Fibroblast of skin of right biceps (primary cell): ENCODE measurements around the gene SORCS3.

Experiments
- DNase-seq: peaks from one replicate; pipeline ENCODE4 v3.0.0-alpha.2; 2013

The SORCS3 gene

GRCh38 chr10:104641187-104641936 is at the start of gene SORCS3:
TSS of gene SORCS3 (plus strand) at chr10:104641290.
- no peak for DNase-seq

- no peak for DNase-seq
These were observed 49.6 kb upstream of the SORCS3 start for GRCh38 chr10:104591441-104591840.

DNA sequence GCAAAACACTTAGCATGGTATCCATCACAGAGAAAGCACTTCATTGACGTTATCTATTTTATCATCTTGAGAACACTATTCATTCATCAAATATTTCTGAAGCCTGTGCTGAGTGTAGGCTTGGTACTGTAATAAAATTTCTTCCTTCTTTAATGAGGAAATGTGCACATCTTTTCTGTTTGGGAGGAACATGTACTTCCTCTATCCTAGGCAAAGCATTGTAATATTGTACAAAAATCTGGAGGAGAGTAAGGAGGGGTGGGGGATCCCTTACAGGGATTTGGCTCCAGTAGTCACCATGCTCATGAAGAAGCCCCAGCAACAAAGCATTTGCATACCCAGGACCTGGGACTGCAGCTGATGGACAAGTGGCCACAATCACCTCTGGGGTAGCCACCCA is 39.9 kb upstream of the SORCS3 start:
- no peak for DNase-seq

- DNase-seq = no peak
These were observed 32.8 kb upstream of the SORCS3 start for GRCh38 chr10:104608091-104608828.

GRCh38 chr10:104612571-104613205 is 28.4 kb upstream of the SORCS3 start:
- no peak for DNase-seq

DNA sequence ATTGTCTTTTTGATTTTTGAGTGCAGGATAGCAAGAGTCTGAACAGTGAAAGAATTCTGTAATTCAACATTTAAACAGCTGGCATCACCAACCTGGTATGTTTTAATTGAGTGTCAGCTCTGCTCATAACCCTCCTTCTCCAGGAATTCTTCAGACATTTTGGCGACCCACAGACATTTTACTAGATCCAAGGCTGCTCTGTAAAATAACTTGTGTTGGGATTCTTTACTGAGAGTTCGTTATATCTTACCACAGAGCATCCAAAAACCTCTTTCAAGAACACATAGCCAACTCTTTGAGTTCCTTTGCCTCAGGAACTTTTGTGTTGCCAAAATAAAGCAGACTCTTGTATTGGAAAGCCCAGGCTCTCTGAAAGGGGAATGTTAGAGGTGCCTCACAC is 27.7 kb upstream of the SORCS3 start:
- DNase-seq = no peak

- DNase-seq = peak; percentile 36
These were observed 26.8 kb upstream of the SORCS3 start for GRCh38 chr10:104614245-104614831.

GRCh38 chr10:104615136-104615535 is 26.0 kb upstream of the SORCS3 start:
- DNase-seq = no peak

- DNase-seq = no peak
These were observed 23.3 kb upstream of the SORCS3 start for GRCh38 chr10:104617831-104618230.

GRCh38 chr10:104622175-104622574 is 18.9 kb upstream of the SORCS3 start:
- no peak for DNase-seq

GRCh38 chr10:104622598-104623209 is 18.4 kb upstream of the SORCS3 start:
- no peak for DNase-seq

- DNase-seq = no peak
These were observed 10.4 kb upstream of the SORCS3 start for GRCh38 chr10:104630731-104631130.

DNA sequence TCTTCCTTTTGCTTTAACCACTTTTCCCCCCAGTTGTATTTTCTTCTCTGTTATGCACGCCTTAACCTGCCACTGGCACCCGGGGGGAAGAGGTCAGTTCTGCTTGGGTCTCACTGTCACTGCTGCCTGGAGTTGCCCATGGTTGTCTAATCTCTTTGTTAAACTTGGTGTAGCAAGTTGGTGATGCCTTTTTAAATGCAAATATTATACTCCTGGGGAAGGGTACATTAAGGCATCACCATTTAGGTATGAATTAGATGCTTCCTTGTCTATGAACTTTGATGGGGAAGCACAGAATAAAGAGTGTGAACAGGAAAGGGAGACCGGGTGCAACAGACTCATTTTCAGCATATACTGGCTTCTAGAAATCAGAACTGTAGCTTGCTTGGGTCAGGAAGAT is 9.1 kb upstream of the SORCS3 start:
- DNase-seq = no peak

DNA sequence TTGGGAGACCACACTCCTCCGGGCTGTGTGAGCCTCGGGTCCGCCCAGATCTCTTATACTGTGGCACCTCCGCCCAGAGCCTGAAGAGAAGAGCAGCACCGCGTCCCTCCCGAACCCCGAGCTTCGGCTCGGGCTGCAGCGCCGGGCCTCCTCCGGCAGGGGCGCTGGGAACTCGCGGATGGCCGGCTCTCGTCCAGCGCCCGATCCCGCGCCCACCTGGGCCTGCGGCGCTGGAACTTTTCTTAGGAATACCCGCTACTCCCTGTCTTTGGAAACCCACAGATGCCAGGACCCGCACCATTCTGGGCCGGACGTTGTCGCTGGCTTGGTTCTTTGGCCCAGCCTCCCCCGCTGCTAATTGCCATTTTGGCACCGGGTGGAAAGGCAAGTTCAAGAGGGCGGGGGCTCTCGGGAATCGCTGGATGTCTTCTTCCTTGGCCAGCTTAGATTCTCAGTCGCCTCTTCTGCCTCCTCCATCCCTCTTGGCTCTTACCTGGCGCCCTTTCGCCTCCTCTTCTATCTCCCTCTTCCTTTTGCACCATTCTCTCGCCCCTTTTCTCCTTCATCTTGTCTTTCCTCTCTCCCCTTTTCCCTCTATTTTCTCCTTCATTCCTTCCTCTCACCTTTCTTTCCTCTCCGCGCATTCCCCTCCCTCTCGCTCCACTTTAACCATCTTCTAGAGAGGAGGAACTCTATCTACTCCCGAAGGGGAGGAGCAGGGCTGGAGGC is 2.1 kb upstream of the SORCS3 start:
- peak; percentile 8 for DNase-seq

GRCh38 chr10:104639590-104640338 is 1.3 kb upstream of the SORCS3 start:
- no peak for DNase-seq

GRCh38 chr10:104640339-104641186 is 527 bp upstream of the SORCS3 start:
- no peak for DNase-seq

GRCh38 chr10:104641937-104642657 is 1.0 kb downstream of the SORCS3 start:
- no peak for DNase-seq

DNA sequence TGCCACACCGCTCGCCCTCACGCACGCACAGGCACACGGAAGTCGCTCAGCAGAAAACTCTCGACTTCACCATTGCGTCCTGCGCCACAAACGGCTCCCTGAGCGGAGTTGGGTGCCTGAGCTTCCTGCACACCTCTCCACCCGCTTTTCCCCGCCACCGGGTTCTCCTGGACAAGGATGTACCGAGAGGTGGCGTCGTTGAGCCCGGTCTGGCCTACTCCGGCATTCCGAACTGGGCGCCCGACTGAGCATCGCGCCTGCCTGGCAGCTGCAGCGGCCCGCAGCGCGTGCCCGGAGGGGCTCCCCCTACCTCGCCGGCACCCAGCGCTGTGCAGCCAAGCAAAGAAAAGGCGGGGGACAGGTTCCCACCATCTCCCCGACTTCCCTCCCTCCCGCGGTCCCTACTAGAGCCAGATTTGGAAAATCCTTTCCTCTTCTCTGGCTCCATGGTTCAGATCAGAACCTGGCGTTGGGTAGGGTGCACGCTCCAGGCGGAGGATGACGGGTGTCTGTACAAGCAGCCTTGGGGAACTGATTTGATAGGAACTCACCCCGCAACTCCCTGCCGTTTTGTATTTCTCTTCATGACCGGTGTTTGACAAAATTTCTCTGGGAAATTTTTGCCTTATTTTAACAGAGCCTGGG is 1.7 kb downstream of the SORCS3 start:
- peak; percentile 44 for DNase-seq

DNA sequence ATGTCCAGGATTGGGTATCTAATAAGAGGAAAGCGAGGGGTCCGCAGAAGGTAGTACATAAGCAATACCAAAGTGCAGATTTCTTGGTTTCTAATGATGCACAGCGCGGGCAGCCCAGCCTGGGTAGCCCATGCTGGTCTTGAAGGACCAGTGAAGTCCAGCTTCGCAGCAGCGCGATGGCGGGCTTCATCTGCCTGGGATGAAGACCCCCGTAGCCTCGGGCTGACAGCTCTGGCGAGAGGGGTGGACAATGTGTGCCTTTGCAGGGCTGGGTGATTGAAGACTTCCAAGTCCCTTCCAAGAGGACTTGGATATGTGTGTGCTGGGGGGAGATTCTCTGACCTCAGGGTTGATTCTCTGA is 2.2 kb downstream of the SORCS3 start:
- DNase-seq = no peak

- DNase-seq = no peak
These were observed 5.1 kb downstream of the SORCS3 start for GRCh38 chr10:104646146-104646545.
